ENCODE data around the gene HS6ST3.

GRCh38 chr13:96238241-96238640 lies 148.3 kb downstream of the HS6ST3 start:
- TF ChIP-seq L3MBTL2 (conservative IDR thresholded peaks at IDR 0.05) (no peak), FOXK2 (IDR thresholded peaks at IDR 0.05) (no peak), SUZ12 (IDR thresholded peaks at IDR 0.05) (no peak), FOXM1 (IDR thresholded peaks at IDR 0.05; ENCODE audit: borderline replicate concordance) (no peak), SP1 (IDR thresholded peaks at IDR 0.05) (no peak), PKNOX1 (IDR thresholded peaks at IDR 0.05) (no peak)

Measured in HEK293T (cell line).